ENCODE data around the gene TSPAN4. TPM values are rescaled to one million over a fixed set of nuclear protein-coding genes. Genes with fewer than 3 reads are reported as not detected.

Gene TSPAN4
- total RNA-seq, 3 donors from 2014 or later (not counting 1 experiment from before 2014, with no cell fraction given): 11.2 to 18.6 (median 14.6) TPM

DNA sequence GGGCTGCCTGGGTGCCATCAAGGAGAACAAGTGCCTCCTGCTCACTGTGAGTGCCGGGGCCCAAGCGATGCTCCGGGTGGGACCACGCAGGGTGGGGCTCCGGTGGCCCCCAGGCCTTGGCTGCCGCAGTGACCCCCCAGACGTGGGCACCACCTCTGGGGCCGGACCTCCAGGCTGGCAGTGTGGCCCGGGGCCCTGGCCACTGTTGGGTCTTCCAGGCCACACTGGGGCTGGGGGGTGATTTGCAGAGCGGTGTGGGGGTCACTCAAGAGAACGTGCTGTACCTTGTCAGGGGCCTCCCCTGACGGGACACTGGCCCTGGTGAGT is 20.0 kb downstream of the TSPAN4 start:
- intact Hi-C loops (cut with micrococcal nuclease): no loop called here
- Mint-ChIP-seq H3K4me3 (no peak overlapping the region), H3K4me1 (peaks cover 0 to 4% of the 10 kb centered on the region in 2 donors), H3K27ac (no peak overlapping the region), H3K36me3 (no peaks in the 10 kb centered on the region), H3K9me3 (no peaks in the 10 kb centered on the region), H3K27me3 (ENCODE audit: low read depth in 2 of 2) (no peaks in the 10 kb centered on the region)
- 90% methylated on average over 12 of the region's 12 CpGs for WGBS (ENCODE audit: insufficient coverage)
- TF ChIP-seq, protein P1, sequence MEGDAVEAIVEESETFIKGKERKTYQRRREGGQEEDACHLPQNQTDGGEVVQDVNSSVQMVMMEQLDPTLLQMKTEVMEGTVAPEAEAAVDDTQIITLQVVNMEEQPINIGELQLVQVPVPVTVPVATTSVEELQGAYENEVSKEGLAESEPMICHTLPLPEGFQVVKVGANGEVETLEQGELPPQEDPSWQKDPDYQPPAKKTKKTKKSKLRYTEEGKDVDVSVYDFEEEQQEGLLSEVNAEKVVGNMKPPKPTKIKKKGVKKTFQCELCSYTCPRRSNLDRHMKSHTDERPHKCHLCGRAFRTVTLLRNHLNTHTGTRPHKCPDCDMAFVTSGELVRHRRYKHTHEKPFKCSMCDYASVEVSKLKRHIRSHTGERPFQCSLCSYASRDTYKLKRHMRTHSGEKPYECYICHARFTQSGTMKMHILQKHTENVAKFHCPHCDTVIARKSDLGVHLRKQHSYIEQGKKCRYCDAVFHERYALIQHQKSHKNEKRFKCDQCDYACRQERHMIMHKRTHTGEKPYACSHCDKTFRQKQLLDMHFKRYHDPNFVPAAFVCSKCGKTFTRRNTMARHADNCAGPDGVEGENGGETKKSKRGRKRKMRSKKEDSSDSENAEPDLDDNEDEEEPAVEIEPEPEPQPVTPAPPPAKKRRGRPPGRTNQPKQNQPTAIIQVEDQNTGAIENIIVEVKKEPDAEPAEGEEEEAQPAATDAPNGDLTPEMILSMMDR (IDR thresholded peaks at IDR 0.05): no peak
- H3K4me3 ChIP-seq (ENCODE audit: low read length): no peak overlapping the region
- no peaks in the 10 kb centered on the region for H3K9me3 ChIP-seq (ENCODE audit: control insufficient read depth, insufficient read depth, low read length)
- H3K27me3 ChIP-seq (ENCODE audit: control insufficient read depth, insufficient read depth, low read length): no peaks in the 10 kb centered on the region
- no peaks in the 10 kb centered on the region for H3K4me1 ChIP-seq (ENCODE audit: control insufficient read depth, insufficient read depth, low read length)
- no peak for ATAC-seq
- no peaks in the 10 kb centered on the region for H3K36me3 ChIP-seq (ENCODE audit: control insufficient read depth, insufficient read depth, low read length)
- H3K27ac ChIP-seq (ENCODE audit: low read length): no peak overlapping the region
- DNase-seq: no peak

DNA sequence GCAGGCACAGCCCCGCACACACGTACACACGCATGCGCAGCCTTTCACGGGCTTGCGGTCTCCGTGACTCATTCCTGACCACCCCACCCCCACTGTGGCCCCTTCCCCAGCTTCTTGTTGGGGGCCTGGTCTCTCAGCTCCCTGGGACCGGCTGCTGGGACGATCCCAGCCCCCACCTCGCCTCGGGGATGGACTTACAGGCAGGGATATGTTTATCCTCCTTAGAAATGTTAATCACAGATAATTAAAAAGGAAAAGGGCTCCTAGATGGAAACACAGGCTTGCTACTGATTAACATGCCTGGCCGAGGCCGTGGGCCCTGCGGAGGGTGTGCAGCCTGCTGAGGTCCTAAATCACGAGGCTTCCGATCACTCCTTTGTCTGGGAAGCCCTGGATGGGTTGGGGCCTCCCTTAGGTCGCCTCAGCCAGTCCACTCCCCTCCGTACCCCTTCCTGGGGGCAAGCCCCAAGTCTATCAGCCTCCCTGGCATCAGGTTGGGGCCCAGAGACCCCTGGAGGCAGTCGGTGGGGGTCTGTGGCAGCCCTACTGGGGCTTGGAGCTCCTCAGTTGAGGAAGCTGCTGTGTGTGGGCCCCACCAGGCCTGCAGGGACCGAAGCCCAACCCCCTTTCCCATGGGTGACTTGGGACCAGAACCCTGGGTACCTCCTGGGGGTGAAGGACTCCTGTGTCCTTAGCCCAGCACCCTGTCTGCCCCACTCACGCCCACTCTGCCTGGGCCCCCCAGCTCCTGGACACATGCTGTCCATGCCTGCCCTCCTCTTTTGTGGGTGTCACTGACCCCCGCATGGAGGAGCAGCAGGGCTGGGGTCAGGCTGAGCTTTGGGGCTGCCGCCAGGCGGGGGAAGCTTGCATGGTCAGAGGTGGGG is 20.6 kb downstream of the TSPAN4 start:
- DNase-seq (no peak), ATAC-seq (no peak)
- TF ChIP-seq, protein P1 (IDR thresholded peaks at IDR 0.05): no peak
- no peak overlapping the region for H3K4me3 ChIP-seq (ENCODE audit: low read length)
- no peaks in the 10 kb centered on the region for H3K9me3 Mint-ChIP-seq
- no peak overlapping the region for H3K27ac ChIP-seq (ENCODE audit: low read length)
- H3K27me3 Mint-ChIP-seq (ENCODE audit: low read depth in 2 of 2): no peaks in the 10 kb centered on the region
- H3K4me3 Mint-ChIP-seq: no peak overlapping the region
- H3K27ac Mint-ChIP-seq: no peak overlapping the region
- intact Hi-C loops (cut with micrococcal nuclease): no loop called here
- no peaks in the 10 kb centered on the region for H3K9me3 ChIP-seq (ENCODE audit: control insufficient read depth, insufficient read depth, low read length)
- H3K4me1 ChIP-seq (ENCODE audit: control insufficient read depth, insufficient read depth, low read length): no peaks in the 10 kb centered on the region
- no peaks in the 10 kb centered on the region for H3K36me3 Mint-ChIP-seq
- WGBS (ENCODE audit: insufficient coverage): 91% methylated on average over 24 of the region's 24 CpGs
- H3K36me3 ChIP-seq (ENCODE audit: control insufficient read depth, insufficient read depth, low read length): no peaks in the 10 kb centered on the region
- H3K4me1 Mint-ChIP-seq: peaks cover 0 to 4% of the 10 kb centered on the region in 2 donors
- H3K27me3 ChIP-seq (ENCODE audit: control insufficient read depth, insufficient read depth, low read length): no peaks in the 10 kb centered on the region

DNA sequence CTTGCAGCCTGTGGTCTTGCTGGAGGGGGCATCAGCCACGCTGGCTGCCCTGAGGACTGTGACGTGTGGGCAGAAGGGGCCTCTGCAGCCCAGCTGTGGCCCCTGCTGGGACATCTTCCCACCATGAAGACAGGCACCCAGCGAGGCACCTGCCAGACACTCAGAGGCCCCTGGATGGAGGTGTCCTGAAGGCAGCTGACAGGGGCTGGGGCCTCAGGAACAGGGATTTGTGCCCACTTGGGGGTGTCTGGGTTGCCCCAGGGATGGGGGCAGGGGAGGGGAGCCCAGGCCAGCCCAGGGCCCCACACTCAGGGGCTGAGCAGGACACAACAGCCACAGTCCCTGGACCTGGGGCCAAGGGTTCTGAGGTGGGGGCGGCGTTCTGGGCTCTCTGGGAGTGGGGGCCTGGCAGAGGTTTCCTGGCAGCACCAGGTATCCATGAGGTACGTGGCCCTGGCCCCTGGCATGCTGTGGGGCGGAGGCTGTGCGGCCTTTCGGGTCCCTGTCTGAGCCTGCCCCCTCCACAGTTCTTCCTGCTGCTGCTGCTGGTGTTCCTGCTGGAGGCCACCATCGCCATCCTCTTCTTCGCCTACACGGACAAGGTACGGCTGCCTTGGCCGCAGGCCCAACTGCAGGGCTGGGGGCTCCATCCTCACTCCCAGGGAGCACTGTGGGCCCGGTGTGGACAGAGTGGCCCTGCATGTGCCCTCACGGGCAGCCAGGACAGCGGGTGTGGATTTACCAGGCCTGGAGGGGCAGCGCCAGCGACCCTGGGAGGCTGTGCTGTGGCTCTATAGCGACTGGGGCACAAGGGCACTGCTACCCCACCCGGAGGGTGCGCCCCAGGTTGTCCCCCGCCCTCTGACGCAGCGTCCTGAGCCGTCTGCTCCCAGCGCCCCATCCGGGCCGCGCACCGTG is 21.5 kb downstream of the TSPAN4 start:
- Histone ChIP-seq H3K4me1 (ENCODE audit: control insufficient read depth, insufficient read depth, low read length) (no peaks in the 10 kb centered on the region), H3K9me3 (ENCODE audit: control insufficient read depth, insufficient read depth, low read length) (no peaks in the 10 kb centered on the region), H3K4me3 (ENCODE audit: low read length) (no peak overlapping the region), H3K36me3 (ENCODE audit: control insufficient read depth, insufficient read depth, low read length) (no peaks in the 10 kb centered on the region), H3K27ac (ENCODE audit: low read length) (no peak overlapping the region), H3K27me3 (ENCODE audit: control insufficient read depth, insufficient read depth, low read length) (no peaks in the 10 kb centered on the region)
- no peak for ATAC-seq
- TF ChIP-seq, protein P1 (IDR thresholded peaks at IDR 0.05): no peak
- WGBS (ENCODE audit: insufficient coverage): 95% methylated on average over 31 of the region's 31 CpGs
- H3K4me1 Mint-ChIP-seq: peaks cover 0 to 4% of the 10 kb centered on the region in 2 donors
- H3K36me3 Mint-ChIP-seq: no peaks in the 10 kb centered on the region
- H3K4me3 Mint-ChIP-seq: no peak overlapping the region
- H3K9me3 Mint-ChIP-seq: no peaks in the 10 kb centered on the region
- no peak for DNase-seq
- no peak overlapping the region for H3K27ac Mint-ChIP-seq
- no peaks in the 10 kb centered on the region for H3K27me3 Mint-ChIP-seq (ENCODE audit: low read depth in 2 of 2)
- intact Hi-C loops (cut with micrococcal nuclease): no loop called here
